Spinal cord (tissue), 10 donors: ENCODE measurements around the gene TIMP2. TPM values are rescaled to one million over a fixed set of nuclear protein-coding genes. Genes with fewer than 3 reads are reported as not detected.
A peak's percentile ranks its signal among the peaks of the same experiment; 100 is the strongest.

Experiments used
- DNase-seq, 6 donors: peaks; one replicate each; pipeline versions ENCODE4 v3.0.0 to v3.0.0-alpha.2; 2013 to 2015; ENCODE audit warnings: low spot score in 6 of 6, low read depth in 4 of 6
- H3K27ac ChIP-seq: one replicate; pipeline ENCODE4 v1.5.1; 2013; ENCODE audit warnings: low read depth, low read length, control low read depth
- H3K27me3 ChIP-seq: one replicate; pipeline ENCODE4 v1.6.1; 2013; ENCODE audit warnings: low read length; ENCODE audit not compliant: control insufficient read depth, insufficient read depth
- H3K36me3 ChIP-seq: one replicate; pipeline ENCODE4 v1.6.1; 2013; ENCODE audit warnings: low read length; ENCODE audit not compliant: control insufficient read depth, insufficient read depth
- H3K4me1 ChIP-seq: one replicate; pipeline ENCODE4 v1.6.1; 2013; ENCODE audit warnings: low read length; ENCODE audit not compliant: control insufficient read depth, insufficient read depth
- H3K4me3 ChIP-seq: one replicate; pipeline ENCODE4 v1.5.1; 2013; ENCODE audit warnings: low read depth, low read length, control low read depth
- H3K9me3 ChIP-seq: one replicate; pipeline ENCODE4 v1.6.1; 2013; ENCODE audit warnings: low read length; ENCODE audit not compliant: control insufficient read depth, insufficient read depth
- WGBS: methylation state at CpG from one replicate; pipeline ENCODE4 v1.1.5; 2013; ENCODE audit warnings: missing lambda C conversion rate; ENCODE audit not compliant: insufficient coverage; 5-methylcytosine and 5-hydroxymethylcytosine counted together
- polyA plus RNA-seq, 2 donors: library from polyadenylated mRNA; unstranded; fragments of 120-200 nt; gene quantifications; one replicate each; pipeline ENCODE4 v1.2.1, GENCODE V29; 2013; ENCODE audit not compliant: insufficient read length in 2 of 2
- total RNA-seq, 2 donors: library from RNA; depleted of rRNA in 1 of 2; stranded (reverse); fragments of 120-200 nt in 1 of 2; fragments of >200 nt in 1 of 2; gene quantifications; one replicate each; pipeline versions ENCODE4 v1.2.3 to v1.2.4, GENCODE V29; 2013 to 2014
- donor health status: healthy.

The TIMP2 gene
- total and polyA plus RNA-seq, 4 donors = 139 to 417 (median 288) TPM

DNA sequence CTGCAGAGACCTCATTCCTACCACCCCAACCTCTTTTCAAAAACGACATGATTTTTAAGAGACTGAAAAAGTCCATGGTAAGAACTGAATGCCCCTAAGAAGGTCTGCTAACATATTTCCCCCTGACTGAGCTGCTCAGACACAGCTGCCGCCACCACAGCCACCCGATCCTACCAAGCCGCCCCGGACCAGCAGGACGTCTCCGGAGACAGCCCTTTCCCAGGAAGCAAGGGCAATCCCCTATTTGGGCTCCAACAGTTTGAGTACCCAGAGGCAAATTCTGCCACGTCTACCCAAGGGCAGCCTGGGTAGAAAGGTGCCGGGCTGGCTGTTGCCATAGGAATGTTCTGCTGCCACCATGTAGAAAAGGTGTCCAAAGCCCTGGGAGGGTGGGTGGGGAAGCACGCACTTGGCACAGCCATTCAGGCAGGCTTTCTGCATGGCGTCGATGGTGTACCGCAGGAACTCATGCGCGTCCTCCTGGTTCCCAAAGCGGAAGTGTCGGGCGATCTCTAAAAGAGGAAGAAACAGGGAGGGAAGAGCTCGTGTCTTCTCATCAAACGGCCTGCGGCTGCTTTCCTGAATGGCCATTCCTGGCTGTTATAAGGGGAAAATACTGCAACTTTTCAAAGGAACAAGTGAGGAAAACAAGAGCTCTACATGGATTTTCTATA lies 98.2 kb downstream of the TIMP2 start:
- DNase-seq = no peak
- Histone ChIP-seq H3K36me3 (peaks cover 84% of the 10 kb centered on the region), H3K4me1 (peaks cover 6% of the 10 kb centered on the region), H3K27me3 (no peaks in the 10 kb centered on the region), H3K9me3 (no peaks in the 10 kb centered on the region), H3K27ac (no peak overlapping the region), H3K4me3 (no peak overlapping the region)
- 94% methylated on average over 18 of the region's 21 CpGs for WGBS

DNA sequence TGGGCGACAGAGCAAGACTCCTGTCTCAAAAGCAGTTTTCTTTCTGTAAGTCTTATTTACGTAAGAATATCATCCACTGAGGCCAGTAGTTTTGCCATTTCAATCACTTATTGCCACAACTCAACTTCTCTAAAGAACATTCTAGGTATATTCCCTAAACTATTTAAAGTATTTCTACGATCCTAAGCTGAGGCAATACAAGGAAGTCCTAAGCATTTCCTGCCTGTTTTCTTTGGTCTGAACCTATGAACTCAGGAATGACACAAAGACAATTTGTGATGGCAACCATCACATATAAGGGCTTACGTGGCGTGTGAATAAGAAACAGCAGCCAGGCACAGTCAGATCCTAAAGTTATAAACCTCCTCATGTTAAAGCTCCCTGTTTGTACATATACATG lies 98.8 kb downstream of the TIMP2 start:
- WGBS = 100% methylated on average over 2 of the region's 5 CpGs
- Histone ChIP-seq H3K27me3 (no peaks in the 10 kb centered on the region), H3K9me3 (no peaks in the 10 kb centered on the region), H3K36me3 (peaks cover 85% of the 10 kb centered on the region), H3K27ac (no peak overlapping the region), H3K4me3 (no peak overlapping the region), H3K4me1 (peaks cover 6% of the 10 kb centered on the region)
- no peak for DNase-seq

DNA sequence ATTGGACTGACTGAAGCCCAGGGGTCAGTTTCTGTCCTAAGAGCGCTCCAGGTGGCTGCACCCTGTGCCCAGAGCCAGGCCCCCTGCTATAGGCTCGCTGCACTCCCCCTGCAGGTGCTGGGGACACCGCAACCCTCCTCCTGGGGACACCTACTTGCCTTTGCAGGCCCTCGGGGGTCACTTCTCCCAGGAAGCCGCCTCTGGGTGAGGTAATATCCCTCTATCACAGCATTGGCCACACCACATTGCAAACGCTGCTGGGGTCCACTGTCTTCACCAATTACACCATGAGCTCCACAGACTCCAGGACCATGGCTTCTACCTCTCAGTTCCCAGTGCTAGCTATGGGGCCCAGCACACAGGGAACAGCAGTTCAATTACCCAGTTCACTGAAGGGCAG lies 99.5 kb downstream of the TIMP2 start:
- Histone ChIP-seq H3K4me1 (peaks cover 6% of the 10 kb centered on the region), H3K4me3 (no peak overlapping the region), H3K36me3 (peaks cover 85% of the 10 kb centered on the region), H3K27ac (no peak overlapping the region), H3K9me3 (no peaks in the 10 kb centered on the region), H3K27me3 (no peaks in the 10 kb centered on the region)
- WGBS = 99% methylated on average over 6 of the region's 6 CpGs
- no peak for DNase-seq

DNA sequence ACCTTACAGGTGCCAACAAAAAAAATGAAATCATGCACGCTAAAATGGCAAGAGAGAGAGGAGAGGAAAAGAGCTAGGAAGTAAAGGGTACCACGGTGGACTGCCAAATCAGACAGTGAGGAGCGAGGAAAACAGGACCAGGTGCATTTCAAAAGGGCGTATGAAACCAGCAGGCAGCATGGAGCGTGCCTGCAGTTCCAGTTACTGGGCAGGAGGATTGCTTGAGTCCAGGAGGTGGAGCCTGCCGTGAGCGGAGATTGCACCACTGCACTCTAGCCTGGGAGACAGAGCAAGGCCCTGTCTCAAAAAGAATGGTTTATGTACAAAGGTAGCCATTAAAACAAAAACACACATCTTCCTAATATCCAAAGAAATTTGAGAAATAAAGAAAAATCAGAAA lies 100.9 kb downstream of the TIMP2 start:
- Histone ChIP-seq H3K27me3 (no peaks in the 10 kb centered on the region), H3K36me3 (peaks cover 94% of the 10 kb centered on the region), H3K9me3 (no peaks in the 10 kb centered on the region), H3K27ac (no peak overlapping the region), H3K4me3 (no peak overlapping the region), H3K4me1 (peaks cover 6% of the 10 kb centered on the region)
- 92% methylated on average over 5 of the region's 7 CpGs for WGBS
- DNase-seq = no peak

DNA sequence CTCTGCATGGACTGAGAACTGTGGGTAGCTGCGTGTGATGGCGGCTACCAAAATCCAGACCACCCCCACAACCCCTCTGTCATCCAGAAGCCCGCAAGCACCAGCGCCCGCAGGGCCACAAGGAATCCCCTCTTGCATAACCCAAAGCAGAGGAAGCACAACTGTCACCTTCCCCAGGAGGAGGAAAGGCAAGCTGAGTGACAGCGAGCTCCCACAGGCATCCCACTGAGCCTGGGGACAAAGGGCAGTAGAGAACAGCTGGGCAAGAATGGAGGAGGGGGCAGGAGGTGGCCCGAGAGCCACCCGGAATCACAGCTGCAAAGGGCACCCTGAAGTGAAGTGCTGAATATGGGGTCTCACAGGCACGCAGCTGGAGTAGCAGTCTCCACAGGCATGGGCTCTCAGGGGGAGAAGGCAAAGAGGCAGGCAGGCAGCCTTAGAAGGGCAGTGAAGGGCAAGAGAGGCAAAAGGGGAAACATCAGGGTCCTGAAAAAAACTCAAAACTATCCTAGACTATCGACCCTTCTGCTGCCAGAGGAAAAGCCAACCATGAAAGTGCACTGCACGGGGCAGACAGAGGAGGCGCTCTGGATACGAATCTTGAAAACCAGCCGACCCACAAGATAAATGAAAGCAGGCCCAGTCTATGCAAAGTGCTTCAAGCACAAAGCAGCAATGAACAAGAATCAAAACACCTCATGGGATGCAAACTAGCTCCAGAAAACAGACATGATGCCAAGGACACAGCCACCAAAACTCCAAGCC lies 101.7 kb downstream of the TIMP2 start:
- 81% methylated on average over 14 of the region's 14 CpGs for WGBS
- H3K9me3 ChIP-seq = no peaks in the 10 kb centered on the region
- H3K4me1 ChIP-seq = peaks cover 6% of the 10 kb centered on the region
- DNase-seq = no peak
- H3K27ac ChIP-seq = no peak overlapping the region
- H3K4me3 ChIP-seq = no peak overlapping the region
- H3K36me3 ChIP-seq = peaks cover 94% of the 10 kb centered on the region
- no peaks in the 10 kb centered on the region for H3K27me3 ChIP-seq

DNA sequence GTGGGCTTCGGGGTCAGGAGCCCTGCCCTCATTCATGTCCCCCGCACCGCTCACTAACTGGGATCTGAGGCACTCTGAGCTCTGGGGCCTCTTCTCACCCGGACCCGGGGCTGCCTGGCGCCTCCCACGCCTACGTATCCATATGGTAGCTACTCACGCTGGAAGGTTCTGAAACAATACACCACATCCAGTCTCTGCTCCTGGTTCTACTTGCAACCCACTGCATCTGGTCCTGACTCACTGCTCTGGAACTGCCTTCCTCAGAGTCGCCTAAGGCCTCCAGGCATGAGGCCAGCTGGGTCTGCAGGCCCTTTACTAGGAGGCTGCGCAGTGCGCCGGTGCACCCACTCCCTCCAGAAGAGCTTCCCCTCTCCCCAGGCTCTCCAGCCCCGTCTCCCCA lies 102.6 kb downstream of the TIMP2 start:
- no peak for DNase-seq
- Histone ChIP-seq H3K27me3 (no peaks in the 10 kb centered on the region), H3K36me3 (peaks cover 94% of the 10 kb centered on the region), H3K27ac (peak overlapping the region; percentile 25), H3K9me3 (no peaks in the 10 kb centered on the region), H3K4me1 (peaks cover 6% of the 10 kb centered on the region), H3K4me3 (no peak overlapping the region)
- 95% methylated on average over 13 of the region's 14 CpGs for WGBS

DNA sequence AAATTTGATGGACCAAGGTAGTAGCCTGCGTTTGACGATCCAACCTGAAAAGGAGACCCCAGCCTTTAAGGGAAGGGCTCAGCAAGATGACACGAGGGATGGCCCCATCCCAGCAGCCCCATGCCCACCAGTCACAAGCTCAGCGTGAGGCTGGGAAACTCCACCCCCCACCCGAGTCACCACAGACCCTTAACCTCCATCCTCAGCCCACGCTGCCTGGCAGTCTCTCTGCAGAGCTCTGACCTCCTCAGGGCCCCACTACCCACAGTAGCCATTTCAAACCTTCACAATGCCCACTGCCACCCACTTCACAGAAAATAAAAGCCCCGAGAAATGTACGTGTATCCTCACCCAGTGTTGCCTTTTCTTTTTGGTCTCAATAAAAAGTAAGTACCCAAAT lies 103.2 kb downstream of the TIMP2 start:
- Histone ChIP-seq H3K4me3 (no peak overlapping the region), H3K27me3 (no peaks in the 10 kb centered on the region), H3K9me3 (no peaks in the 10 kb centered on the region), H3K36me3 (peaks cover 94% of the 10 kb centered on the region), H3K27ac (no peak overlapping the region), H3K4me1 (peaks cover 6% of the 10 kb centered on the region)
- DNase-seq = no peak
- 95% methylated on average over 8 of the region's 8 CpGs for WGBS

DNA sequence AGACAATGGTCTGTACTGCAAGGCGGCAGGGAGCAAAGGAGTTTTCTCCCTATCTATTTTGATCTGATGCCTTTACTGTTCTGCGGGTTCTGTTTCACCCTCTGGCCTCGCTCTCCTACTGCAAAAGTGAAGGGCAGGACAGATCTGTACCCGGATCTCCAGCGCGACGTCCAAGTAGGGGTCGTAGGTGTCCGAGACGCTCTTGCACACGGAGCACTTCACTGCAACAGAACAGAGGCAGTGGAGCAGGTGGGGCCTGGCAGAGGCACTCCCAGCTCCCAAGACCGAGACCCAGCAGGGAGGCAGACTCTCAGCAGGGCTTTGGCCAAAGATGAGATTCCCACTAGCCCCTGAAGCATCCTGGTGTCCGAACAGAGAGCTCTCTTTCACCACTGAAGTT lies 104.3 kb downstream of the TIMP2 start:
- H3K27ac ChIP-seq = no peak overlapping the region
- H3K4me1 ChIP-seq = peaks cover 6% of the 10 kb centered on the region
- H3K27me3 ChIP-seq = no peaks in the 10 kb centered on the region
- DNase-seq = no peak
- H3K4me3 ChIP-seq = no peak overlapping the region
- H3K9me3 ChIP-seq = no peaks in the 10 kb centered on the region
- peaks cover 89% of the 10 kb centered on the region for H3K36me3 ChIP-seq
- WGBS = 90% methylated on average over 13 of the region's 13 CpGs

DNA sequence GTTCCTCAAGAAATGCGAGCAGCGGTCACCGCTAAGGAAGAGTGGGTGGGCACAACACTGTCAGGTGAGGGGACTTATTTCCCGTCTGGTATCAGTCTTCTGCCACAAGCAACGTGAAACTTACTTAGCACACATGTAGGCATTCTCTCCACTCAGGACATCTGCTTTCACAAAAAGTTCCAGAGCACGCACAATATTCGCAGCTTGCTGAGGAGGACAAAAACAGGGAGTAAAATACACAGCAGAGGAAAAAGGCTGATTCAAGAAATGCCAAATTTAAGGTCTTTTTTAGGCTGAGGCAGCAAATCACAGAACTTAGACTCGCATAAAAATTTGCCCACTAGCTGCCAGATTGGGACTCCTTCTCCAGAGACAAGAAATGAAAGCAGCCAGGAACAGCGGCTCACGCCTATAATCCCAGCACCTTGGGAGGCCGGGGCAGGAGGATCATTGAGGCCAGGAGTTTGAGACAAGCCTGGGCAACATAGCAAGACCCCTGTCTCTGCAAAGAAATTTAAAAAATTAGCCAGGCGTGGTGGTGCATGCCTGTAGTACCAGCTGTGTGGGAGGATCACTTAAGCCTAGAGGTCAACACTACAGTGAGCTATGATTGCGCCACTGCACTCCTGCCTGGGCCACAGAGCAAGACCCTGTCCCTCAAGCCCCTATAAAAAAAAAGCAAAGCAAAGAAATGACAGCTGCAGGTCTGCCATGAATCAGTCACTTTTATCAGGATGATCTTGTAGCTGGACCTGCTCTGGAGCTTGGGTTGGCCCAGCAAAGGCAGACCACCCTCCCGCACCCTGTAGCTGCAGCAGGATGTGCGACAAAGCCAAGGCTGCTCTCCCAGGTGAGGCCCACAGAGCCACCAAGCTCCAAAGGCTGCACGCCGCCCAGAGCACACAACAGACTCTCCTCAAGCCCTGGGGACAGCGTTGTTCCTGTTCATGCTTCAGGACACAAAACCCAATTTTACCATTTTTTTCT lies 105.1 kb downstream of the TIMP2 start:
- no peak overlapping the region for H3K27ac ChIP-seq
- no peaks in the 10 kb centered on the region for H3K27me3 ChIP-seq
- no peaks in the 10 kb centered on the region for H3K9me3 ChIP-seq
- 96% methylated on average over 12 of the region's 18 CpGs for WGBS
- DNase-seq = no peak
- H3K36me3 ChIP-seq = peaks cover 86% of the 10 kb centered on the region
- H3K4me1 ChIP-seq = peaks cover 6% of the 10 kb centered on the region
- no peak overlapping the region for H3K4me3 ChIP-seq
